Right forelimb (tissue), 1 donor: ENCODE measurements around the gene CCBE1.

Experiments used
- DNase-seq: peaks from one replicate; pipeline ENCODE4 v3.0.0-alpha.2; 2018

The CCBE1 gene

DNA sequence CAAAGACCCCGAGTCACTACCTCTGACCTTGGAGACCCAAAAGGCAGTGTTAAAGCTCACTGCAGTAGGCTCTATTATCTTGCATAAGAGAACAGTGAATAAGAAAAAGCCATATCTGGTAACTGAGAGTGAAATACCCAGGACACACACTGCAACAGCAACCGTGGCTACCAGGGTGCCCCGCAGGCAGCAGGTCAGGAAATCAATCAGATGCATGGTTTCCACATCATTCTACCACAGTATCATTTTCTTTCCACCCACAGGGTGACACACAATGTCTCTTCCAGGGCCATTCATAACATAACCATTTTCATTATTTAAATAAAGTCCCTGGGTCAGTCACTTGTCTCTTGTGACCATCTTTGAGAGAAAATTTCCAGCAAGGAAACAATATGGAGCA lies 131.3 kb downstream of the CCBE1 start:
- DNase-seq = no peak

- DNase-seq = no peak
These were observed 132.7 kb downstream of the CCBE1 start for GRCh38 chr18:59564561-59564960.

DNA sequence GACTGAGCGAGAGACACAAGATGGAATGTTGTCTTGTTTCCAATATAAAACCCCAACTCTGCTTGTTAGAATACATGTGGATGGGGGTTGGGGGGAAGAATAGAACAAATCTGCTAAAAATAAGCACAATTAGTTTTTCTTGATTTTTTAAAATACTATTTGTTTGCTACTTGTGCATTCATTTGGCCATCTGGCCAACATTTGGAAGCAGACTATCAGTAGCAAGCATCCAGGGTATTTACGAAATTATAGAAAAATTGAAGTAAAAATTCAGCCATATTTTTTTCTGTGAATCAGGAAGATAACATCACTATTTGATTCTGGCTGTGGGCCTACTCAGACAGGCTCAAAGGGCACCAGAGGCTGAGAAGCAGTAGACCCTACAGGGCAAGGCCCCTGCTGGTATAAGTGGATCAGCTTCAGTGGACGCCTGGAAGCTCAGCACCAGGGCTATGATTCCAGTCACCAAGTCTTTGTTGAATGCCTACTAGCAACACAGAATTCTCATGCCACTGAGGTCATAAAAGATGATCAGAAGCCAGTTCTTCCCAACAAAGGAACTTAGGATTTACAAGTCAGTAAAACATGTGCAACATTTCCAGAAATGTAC lies 133.9 kb downstream of the CCBE1 start:
- DNase-seq = no peak

GRCh38 chr18:59562751-59563150 lies 134.5 kb downstream of the CCBE1 start:
- no peak for DNase-seq

DNA sequence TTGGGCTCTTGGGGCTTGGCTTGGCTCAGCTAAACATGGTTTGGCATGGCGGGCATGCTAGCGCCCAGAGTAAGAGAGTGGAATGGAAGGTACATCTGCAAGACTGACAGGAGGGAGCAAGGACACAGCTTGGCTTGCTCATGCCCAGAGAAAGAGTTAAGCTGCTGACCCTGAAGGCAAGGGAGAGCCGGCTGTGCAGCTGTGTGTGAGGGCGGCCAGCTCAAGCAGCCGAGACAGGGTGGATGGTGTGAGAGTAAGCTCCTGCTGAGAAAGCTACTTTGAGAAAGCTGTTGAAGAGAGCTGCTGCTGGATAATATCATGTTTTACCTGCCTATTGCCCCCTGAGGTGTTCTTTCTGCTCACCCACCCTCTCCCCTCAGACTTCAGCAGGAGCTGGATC lies 135.6 kb downstream of the CCBE1 start:
- no peak for DNase-seq

- DNase-seq = no peak
These were observed 136.7 kb downstream of the CCBE1 start for GRCh38 chr18:59560556-59560955.

GRCh38 chr18:59559528-59559927 lies 137.7 kb downstream of the CCBE1 start:
- no peak for DNase-seq

- no peak for DNase-seq
These were observed 141.1 kb downstream of the CCBE1 start for GRCh38 chr18:59555995-59556659.

DNA sequence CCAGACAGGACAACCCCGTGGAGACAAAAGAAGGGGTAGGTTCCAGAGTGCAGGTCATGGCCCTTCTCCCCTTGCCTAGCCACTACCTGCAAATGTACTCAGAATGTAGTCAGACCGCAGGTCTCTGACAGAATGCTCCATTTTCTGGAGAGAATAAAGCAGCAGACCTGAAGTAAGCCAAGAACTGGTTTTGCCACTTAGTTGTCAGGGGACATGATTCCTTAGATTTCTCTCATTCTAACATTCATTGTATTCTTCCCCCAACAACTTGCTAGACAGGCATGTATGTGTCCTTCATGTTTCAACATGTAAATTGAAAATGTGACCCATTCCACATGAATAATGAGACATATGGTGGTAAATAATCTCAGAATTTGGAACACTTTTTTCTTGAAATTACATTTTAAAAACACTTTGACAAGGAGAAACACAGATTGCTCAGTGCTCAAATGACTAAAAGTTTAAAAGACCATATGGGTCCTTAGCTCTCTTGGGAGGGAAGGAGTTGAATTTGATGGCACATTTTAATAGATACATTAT lies 142.4 kb downstream of the CCBE1 start:
- no peak for DNase-seq

DNA sequence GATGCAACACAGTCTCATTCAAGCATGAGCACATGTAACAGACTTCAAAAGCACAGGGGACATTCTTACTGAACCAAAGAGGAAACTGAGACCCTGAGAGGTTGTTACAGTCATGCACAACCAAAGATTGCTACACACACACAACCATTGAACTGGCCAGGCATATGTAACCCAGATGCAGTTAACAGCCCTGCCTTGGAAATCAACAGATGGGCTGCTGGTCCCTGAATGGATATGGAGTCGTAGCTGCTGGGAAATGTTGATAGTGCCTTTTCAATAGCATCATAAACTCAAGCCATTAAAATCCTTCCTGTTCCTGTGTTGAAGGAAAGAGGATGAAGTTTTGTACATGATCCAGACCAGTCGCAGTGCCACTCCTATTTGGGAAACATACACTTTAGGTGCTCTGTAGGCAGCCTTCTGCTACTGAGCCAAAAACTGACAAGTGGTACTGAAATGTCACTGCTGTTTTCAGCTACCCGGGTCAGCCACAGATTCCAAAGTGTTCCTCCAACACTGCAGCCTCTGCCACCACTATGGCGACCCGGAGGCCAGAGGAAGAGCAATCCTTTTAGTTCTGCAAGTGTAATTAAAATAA lies 143.9 kb downstream of the CCBE1 start:
- DNase-seq = no peak

- no peak for DNase-seq
These were observed 145.2 kb downstream of the CCBE1 start for GRCh38 chr18:59551902-59552635.

- DNase-seq = no peak
These were observed 147.1 kb downstream of the CCBE1 start for GRCh38 chr18:59550174-59550516.

- DNase-seq = no peak
These were observed 147.6 kb downstream of the CCBE1 start for GRCh38 chr18:59549503-59550173.

DNA sequence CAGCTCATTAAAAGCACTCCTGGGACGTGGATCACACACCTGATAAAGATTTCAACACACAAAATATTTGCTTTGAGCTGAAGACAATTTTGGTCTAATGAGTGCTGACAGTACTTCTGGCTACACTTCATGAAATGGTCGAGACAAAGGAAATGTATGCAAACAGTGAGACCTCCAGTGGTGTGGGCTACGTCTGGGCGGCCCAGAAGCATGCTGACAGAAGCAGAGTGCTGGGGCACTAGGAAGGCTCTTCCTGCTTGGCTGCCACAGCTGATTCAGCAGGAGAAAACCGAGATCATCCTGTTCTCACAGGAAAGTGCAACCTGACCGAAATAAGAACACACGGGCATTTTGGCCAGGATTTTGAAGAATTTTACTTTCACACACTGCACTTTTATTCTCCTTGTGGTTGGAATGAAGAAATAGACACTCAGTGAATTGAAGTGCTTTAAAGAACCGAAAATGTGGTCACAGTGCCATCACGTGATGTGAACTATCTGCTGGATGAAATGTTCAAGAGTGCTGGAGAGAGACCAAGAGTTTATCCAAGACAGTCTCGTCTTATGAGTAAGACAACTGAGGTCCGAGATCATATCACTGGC lies 149.5 kb downstream of the CCBE1 start:
- DNase-seq = no peak

DNA sequence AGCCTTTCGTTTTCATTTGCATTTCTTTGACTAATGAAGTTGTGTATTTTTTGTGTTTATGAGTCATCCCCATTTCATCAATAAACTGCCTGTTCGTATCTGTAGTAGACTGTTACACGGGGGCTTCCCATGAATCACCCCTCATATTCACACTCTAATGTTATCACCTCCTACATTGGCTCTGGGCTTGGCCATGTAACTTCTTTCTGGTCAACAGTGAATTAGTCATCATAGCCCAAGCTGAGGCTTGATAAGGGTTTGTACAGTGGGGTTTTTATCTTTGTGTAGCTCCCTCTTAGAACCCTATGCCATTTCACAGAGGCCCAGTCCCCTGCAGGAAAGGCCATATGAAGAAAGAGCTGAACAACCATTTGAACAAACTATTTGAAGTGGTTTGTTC lies 151.0 kb downstream of the CCBE1 start:
- DNase-seq = no peak

- no peak for DNase-seq
These were observed 156.4 kb downstream of the CCBE1 start for GRCh38 chr18:59540780-59541179.

DNA sequence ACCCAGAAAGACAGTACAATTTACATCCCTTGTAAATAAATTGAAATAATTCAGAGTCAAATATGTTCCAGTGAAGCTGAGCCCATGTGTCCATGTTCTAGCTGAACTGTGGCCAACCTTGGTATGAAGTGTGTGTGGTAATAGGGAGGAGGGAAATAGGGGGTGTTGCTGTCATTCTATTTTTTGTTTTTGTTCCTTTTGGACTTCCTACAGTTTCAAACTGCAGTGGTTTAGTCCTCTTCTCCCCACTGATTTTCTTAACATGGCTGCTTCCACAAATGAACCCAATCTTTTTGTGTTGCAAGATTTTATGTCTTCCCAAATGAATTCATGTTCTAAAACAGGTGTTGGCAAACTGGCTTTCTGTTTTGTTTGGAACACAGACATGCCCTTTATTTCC lies 156.9 kb downstream of the CCBE1 start:
- no peak for DNase-seq

DNA sequence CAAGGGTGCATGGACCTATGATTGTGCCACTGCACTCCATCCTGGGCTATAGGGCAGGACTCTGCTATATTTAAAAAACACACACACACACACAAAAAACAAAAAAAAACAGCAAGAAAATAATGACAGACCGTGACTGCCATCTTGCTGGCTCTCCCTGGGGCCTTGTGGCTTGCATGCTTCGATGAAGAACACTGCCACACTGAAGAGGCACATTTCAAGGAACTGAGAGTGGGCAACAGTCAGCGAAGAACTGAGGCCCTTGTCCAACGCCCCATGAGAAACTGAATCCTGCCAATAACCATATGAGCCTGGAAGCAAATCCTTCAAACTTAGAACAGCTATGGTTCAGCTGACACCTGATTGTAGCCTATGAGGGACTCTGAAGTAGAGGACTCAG lies 158.1 kb downstream of the CCBE1 start:
- DNase-seq = no peak

- no peak for DNase-seq
These were observed 159.6 kb downstream of the CCBE1 start for GRCh38 chr18:59537579-59537978.

DNA sequence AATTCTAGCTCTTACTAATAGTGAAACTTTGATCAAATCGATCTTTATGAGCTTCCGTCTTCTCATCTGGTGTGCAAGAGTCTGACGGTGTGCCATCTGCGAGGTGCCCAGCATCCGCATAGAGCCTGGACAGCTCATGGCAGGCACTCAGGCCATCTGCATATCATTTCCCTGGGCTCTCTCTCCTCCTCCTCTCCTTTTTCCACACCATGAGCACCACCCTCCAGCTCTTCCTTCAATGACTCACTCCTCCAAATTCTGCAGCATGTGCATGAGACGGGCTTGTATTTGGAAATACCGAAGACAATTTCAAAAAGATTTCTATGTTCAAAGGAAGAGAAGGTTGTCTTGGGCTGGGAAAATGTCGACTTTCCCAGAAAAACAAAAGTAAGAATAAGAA lies 161.1 kb downstream of the CCBE1 start:
- no peak for DNase-seq

DNA sequence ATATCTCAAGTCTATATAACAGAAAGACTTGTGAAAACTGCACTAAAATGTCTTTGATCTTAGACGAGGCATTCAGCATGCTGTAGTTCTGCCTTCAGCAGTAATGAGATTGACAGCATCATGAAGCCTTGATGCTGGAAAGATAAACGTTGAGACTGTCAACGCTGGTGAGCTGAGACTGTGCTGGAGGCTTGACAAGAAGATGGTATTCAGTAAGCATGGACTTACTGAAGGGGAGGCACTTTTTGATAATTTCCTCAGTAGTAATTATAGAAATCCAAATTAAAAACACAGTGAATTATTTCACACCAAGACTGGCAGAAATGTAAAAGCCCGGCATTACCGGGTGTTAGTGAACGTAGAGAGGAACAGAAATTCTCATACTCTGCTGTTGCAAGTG lies 162.2 kb downstream of the CCBE1 start:
- DNase-seq = no peak

DNA sequence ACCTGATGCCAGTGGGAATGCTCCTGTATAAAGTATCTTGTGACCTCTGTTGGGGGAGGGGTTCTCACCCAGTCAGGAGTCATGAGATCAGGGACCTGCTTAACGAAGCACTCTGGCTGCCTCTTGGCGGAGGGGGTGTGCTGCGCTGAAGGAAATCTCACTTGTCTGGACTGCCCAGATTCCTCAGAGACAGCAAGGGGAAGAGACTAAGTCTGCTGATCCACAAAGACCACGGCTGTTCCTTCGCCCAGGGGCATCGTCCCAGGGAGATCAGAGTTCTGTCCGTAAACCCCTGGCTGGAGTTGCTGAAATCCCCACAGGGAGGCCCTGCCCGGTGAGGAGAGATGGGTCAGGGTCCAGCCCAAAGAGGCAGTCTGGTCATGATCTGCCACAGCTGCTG lies 168.4 kb downstream of the CCBE1 start:
- no peak for DNase-seq
